OCI-LY3 (cell line): ENCODE data around the gene GABARAP.

Experiments
- H2AFZ ChIP-seq: fragments of 200-600, 300-600 bp; shearing (Covaris generic); 2 replicates; pipeline ENCODE4 v1.6.0; 2014; ENCODE audit warnings: antibody characterized with exemption, low read depth, low read length
- H3K27ac ChIP-seq: fragments of 200-600, 300-600 bp; sonication (generic); 2 replicates; pipeline ENCODE4 v1.5.1; 2014; ENCODE audit warnings: mild to moderate bottlenecking, low read length, moderate library complexity, mixed read lengths
- H3K27me3 ChIP-seq: fragments of 200-600, 300-600 bp; sonication (generic); 2 replicates; pipeline ENCODE4 v1.6.1; 2014; ENCODE audit warnings: low read depth, low read length, mixed read lengths
- H3K36me3 ChIP-seq: fragments of 200-600, 300-600 bp; sonication (generic); replicated peaks from 2 replicates; pipeline ENCODE3; 2014; ENCODE audit warnings: low read depth, low read length, mixed read lengths
- H3K4me1 ChIP-seq: fragments of 300-600, 200-600 bp; sonication (generic); 2 replicates; pipeline ENCODE4 v1.6.1; 2014; ENCODE audit warnings: low read length, mixed read lengths
- H3K4me2 ChIP-seq: fragments of 200-600, 300-600 bp; sonication (generic); 2 replicates; pipeline ENCODE4 v1.6.1; 2014; ENCODE audit warnings: low read length, mixed read lengths
- H3K4me3 ChIP-seq: fragments of 300-600, 200-600 bp; sonication (generic); 2 replicates; pipeline ENCODE4 v1.5.1; 2014; ENCODE audit warnings: antibody characterized with exemption, mild to moderate bottlenecking, low read length, moderate library complexity
- H3K79me2 ChIP-seq: fragments of 300-600, 200-600 bp; shearing (Covaris generic); 2 replicates; pipeline ENCODE4 v1.6.1; 2014; ENCODE audit warnings: mild to moderate bottlenecking, low read length, mixed read lengths
- H3K9ac ChIP-seq: fragments of 300-600, 200-600 bp; shearing (Covaris generic); 2 replicates; pipeline ENCODE4 v1.6.0; 2014; ENCODE audit warnings: mild to moderate bottlenecking, low read length, moderate library complexity
- H3K9me3 ChIP-seq: fragments of 200-600, 300-600 bp; shearing (Covaris generic); 2 replicates; pipeline ENCODE4 v1.6.1; 2014; ENCODE audit warnings: low read length, mixed read lengths; ENCODE audit not compliant: insufficient read depth
- H4K20me1 ChIP-seq: fragments of 200-600, 300-600 bp; sonication (generic); 2 replicates; pipeline ENCODE4 v1.6.1; 2016; ENCODE audit warnings: low read length, mixed read lengths; ENCODE audit not compliant: insufficient read depth
- EZH2phosphoT487 ChIP-seq: fragments of 200-600 bp; shearing (Covaris generic); IDR thresholded peaks from 2 replicates; pipeline ENCODE4 v1.6.1; 2018; ENCODE audit warnings: antibody characterized with exemption, mixed run types, low read depth
- TF ChIP-seq, protein P1 (sequence below): fragments of 200-600, 300-600 bp; sonication (generic); IDR thresholded peaks from 2 replicates; pipeline ENCODE4 v1.5.1; 2014; ENCODE audit warnings: antibody characterized with exemption, low read length, low read depth

GABARAP gene

GRCh38 chr17:7261379-7262191 is 19.3 kb upstream of the GABARAP start:
- H3K9ac ChIP-seq, result no peak overlapping the region
- no peak overlapping the region for H3K27ac ChIP-seq
- no peaks in the 10 kb centered on the region for H4K20me1 ChIP-seq
- no peak overlapping the region for H3K4me3 ChIP-seq
- TF ChIP-seq, protein P1, sequence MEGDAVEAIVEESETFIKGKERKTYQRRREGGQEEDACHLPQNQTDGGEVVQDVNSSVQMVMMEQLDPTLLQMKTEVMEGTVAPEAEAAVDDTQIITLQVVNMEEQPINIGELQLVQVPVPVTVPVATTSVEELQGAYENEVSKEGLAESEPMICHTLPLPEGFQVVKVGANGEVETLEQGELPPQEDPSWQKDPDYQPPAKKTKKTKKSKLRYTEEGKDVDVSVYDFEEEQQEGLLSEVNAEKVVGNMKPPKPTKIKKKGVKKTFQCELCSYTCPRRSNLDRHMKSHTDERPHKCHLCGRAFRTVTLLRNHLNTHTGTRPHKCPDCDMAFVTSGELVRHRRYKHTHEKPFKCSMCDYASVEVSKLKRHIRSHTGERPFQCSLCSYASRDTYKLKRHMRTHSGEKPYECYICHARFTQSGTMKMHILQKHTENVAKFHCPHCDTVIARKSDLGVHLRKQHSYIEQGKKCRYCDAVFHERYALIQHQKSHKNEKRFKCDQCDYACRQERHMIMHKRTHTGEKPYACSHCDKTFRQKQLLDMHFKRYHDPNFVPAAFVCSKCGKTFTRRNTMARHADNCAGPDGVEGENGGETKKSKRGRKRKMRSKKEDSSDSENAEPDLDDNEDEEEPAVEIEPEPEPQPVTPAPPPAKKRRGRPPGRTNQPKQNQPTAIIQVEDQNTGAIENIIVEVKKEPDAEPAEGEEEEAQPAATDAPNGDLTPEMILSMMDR, result no peak
- no peak for TF ChIP-seq EZH2phosphoT487
- H3K27me3 ChIP-seq, result no peaks in the 10 kb centered on the region
- H3K79me2 ChIP-seq, result no peaks in the 10 kb centered on the region
- no peak overlapping the region for H3K4me2 ChIP-seq
- H3K4me1 ChIP-seq, result 0 out of 2 replicates have a peak, but pooled peaks cover 2% of the 10 kb centered on the region
- no peaks in the 10 kb centered on the region for H3K36me3 ChIP-seq
- no peak overlapping the region for H2AFZ ChIP-seq
- H3K9me3 ChIP-seq, result no peaks in the 10 kb centered on the region

GRCh38 chr17:7260651-7261378 is 18.6 kb upstream of the GABARAP start:
- Histone ChIP-seq H4K20me1 (no peaks in the 10 kb centered on the region), H3K4me3 (no peak overlapping the region), H3K27me3 (no peaks in the 10 kb centered on the region), H3K36me3 (no peaks in the 10 kb centered on the region), H3K27ac (no peak overlapping the region), H3K79me2 (no peaks in the 10 kb centered on the region), H2AFZ (no peak overlapping the region), H3K4me1 (0 out of 2 replicates have a peak, but pooled peaks cover 2% of the 10 kb centered on the region), H3K9me3 (no peaks in the 10 kb centered on the region), H3K9ac (no peak overlapping the region), H3K4me2 (no peak overlapping the region)
- TF ChIP-seq, protein P1, result no peak
- TF ChIP-seq EZH2phosphoT487, result no peak

- peaks cover 2% of the 10 kb centered on the region for H3K36me3 ChIP-seq
- TF ChIP-seq, protein P1, result no peak
- no peak for TF ChIP-seq EZH2phosphoT487
- no peaks in the 10 kb centered on the region for H3K27me3 ChIP-seq
- 0 out of 2 replicates have a peak, but pooled peaks cover 2% of the 10 kb centered on the region for H3K4me1 ChIP-seq
- no peaks in the 10 kb centered on the region for H3K79me2 ChIP-seq
- H4K20me1 ChIP-seq, result no peaks in the 10 kb centered on the region
- H3K4me2 ChIP-seq, result no peak overlapping the region
- no peak overlapping the region for H3K4me3 ChIP-seq
- no peak overlapping the region for H3K9ac ChIP-seq
- no peak overlapping the region for H3K27ac ChIP-seq
- no peak overlapping the region for H2AFZ ChIP-seq
- no peaks in the 10 kb centered on the region for H3K9me3 ChIP-seq
Observed at GRCh38 chr17:7260151-7260550, 17.9 kb upstream of the GABARAP start.

DNA sequence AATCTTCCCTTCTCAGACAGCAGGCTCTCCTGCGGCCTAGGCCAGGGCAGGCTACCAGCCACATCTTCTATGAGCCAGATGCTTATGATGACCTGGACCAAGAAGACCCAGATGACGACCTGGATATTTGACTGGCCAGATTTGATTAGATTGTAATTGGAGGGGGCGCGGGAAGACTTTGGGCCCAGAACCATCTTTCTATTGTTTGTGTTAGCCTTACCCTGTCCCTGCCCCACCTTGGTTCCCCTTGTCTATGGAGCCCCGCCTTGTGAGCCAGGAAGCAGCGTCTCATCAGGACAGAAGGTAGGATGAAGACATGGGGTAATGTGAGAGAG is 17.3 kb upstream of the GABARAP start:
- Histone ChIP-seq H3K4me1 (0 out of 2 replicates have a peak, but pooled peaks cover 2% of the 10 kb centered on the region), H3K9me3 (no peaks in the 10 kb centered on the region), H3K36me3 (peaks cover 7% of the 10 kb centered on the region), H4K20me1 (no peaks in the 10 kb centered on the region), H2AFZ (no peak overlapping the region), H3K4me2 (no peak overlapping the region), H3K4me3 (no peak overlapping the region), H3K27me3 (no peaks in the 10 kb centered on the region), H3K27ac (no peak overlapping the region), H3K9ac (no peak overlapping the region), H3K79me2 (no peaks in the 10 kb centered on the region)
- TF ChIP-seq, protein P1, result no peak
- TF ChIP-seq EZH2phosphoT487, result no peak
